ENCODE data around the gene KMT2C. TPM values are rescaled to one million over a fixed set of nuclear protein-coding genes. Genes with fewer than 3 reads are reported as not detected.
"Not testable (repeated sequence)": the region's sequence is repeated elsewhere in the genome, so short reads cannot be mapped to it uniquely, and the experiment has no call there.

The KMT2C gene
- total RNA-seq, 2 experiments from 2014 or later: 47.5 to 105 TPM

DNA sequence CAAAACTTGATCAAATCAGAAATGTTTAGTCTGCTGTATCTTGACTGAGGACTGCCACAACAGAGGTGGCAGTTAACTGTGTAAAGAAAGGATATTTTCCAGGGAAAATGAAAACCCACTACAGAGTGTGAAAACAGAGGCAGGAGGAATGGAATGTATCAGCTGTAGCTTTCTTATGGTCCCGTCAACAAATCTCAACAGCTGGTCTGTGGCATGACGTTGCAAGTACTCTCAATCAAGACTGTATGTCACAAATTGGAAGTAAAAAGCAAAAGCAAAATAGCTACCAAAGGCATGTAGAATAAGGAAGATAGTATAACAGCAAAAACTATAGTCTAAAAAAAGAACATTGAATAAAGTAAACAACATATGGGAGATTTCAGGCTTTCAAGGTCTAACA is 123.5 kb downstream of the KMT2C start:
- no peaks in the 10 kb centered on the region for H4K20me1 ChIP-seq (ENCODE audit: insufficient read depth, low read length)
- intact Hi-C loops (cut with micrococcal nuclease; ENCODE audit: unreplicated experiment): no loop called here
- no peak for TF ChIP-seq EZH2phosphoT487 (IDR thresholded peaks at IDR 0.05; ENCODE audit: borderline replicate concordance, low read depth, low read length)
- TF ChIP-seq, protein P1, sequence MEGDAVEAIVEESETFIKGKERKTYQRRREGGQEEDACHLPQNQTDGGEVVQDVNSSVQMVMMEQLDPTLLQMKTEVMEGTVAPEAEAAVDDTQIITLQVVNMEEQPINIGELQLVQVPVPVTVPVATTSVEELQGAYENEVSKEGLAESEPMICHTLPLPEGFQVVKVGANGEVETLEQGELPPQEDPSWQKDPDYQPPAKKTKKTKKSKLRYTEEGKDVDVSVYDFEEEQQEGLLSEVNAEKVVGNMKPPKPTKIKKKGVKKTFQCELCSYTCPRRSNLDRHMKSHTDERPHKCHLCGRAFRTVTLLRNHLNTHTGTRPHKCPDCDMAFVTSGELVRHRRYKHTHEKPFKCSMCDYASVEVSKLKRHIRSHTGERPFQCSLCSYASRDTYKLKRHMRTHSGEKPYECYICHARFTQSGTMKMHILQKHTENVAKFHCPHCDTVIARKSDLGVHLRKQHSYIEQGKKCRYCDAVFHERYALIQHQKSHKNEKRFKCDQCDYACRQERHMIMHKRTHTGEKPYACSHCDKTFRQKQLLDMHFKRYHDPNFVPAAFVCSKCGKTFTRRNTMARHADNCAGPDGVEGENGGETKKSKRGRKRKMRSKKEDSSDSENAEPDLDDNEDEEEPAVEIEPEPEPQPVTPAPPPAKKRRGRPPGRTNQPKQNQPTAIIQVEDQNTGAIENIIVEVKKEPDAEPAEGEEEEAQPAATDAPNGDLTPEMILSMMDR (conservative IDR thresholded peaks at IDR 0.05; ENCODE audit: low read length): no peak
- no peak overlapping the region for H2AFZ ChIP-seq (ENCODE audit: low read length)
- H3K4me2 ChIP-seq (ENCODE audit: low read length): no peak overlapping the region
- H3K4me3 ChIP-seq (ENCODE audit: low read depth, low read length, poor library complexity, severe bottlenecking): no peak overlapping the region
- no peaks in the 10 kb centered on the region for H3K9me2 ChIP-seq (ENCODE audit: insufficient read depth, low read length)
- POLR2A ChIA-PET: interaction anchor here (4.3 kb wide), 1 partner anchor 18 kb away, joined by 19 read pairs; no protein-coding TSS in a partner anchor
- H3K9me3 ChIP-seq (ENCODE audit: low read length): no peaks in the 10 kb centered on the region
- no TSS peak for BruUV-seq (replicated peaks)
- peaks cover 10% of the 10 kb centered on the region for H3K4me1 ChIP-seq (ENCODE audit: insufficient read depth, low read length, poor library complexity, severe bottlenecking)
- H3K36me3 ChIP-seq (ENCODE audit: insufficient read depth, low read length): peaks cover 63% of the 10 kb centered on the region
- H3K79me2 ChIP-seq (ENCODE audit: insufficient read depth, low read depth, low read length): peaks cover 44% of the 10 kb centered on the region; the same call in 1 of the 2 replicates
- DNase-seq (ENCODE audit: low spot score): no peak
- CTCF ChIA-PET (ENCODE audit: unreplicated experiment): no interaction called here
- no peak overlapping the region for H3K27ac ChIP-seq (ENCODE audit: low read depth, low read length, poor library complexity, severe bottlenecking)

DNA sequence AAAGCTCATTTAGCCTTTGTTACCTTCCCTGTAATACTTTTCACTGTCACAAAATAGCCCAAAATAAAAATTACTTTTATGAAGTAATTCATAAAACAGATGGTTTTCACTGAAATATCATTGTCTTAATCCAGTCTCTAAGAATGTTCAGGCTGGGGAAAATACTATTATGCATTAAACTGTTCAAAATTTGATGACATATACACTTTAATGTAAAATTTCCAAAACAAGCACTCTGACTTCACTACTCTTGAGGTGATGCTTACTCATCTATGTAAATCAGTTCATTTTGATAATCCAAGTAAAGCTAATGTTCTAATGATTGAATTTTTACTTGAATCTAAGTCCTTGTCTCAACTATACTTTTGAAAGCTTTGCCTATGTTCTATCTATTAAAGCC is 127.9 kb downstream of the KMT2C start:
- intact Hi-C loops (cut with micrococcal nuclease; ENCODE audit: unreplicated experiment): no loop called here
- Histone ChIP-seq H3K9me3 (ENCODE audit: low read length) (no peaks in the 10 kb centered on the region), H3K9me2 (ENCODE audit: insufficient read depth, low read length) (no peaks in the 10 kb centered on the region), H3K4me2 (ENCODE audit: low read length) (no peak overlapping the region), H3K4me1 (ENCODE audit: insufficient read depth, low read length, poor library complexity, severe bottlenecking) (peaks cover 12% of the 10 kb centered on the region), H3K79me2 (ENCODE audit: insufficient read depth, low read depth, low read length) (peaks cover 16% of the 10 kb centered on the region; the same call in 1 of the 2 replicates), H3K27ac (ENCODE audit: low read depth, low read length, poor library complexity, severe bottlenecking) (no peak overlapping the region), H3K36me3 (ENCODE audit: insufficient read depth, low read length) (peaks cover 90% of the 10 kb centered on the region), H3K4me3 (ENCODE audit: low read depth, low read length, poor library complexity, severe bottlenecking) (no peak overlapping the region), H4K20me1 (ENCODE audit: insufficient read depth, low read length) (no peaks in the 10 kb centered on the region), H2AFZ (ENCODE audit: low read length) (no peak overlapping the region)
- DNase-seq (ENCODE audit: low spot score): no peak
- POLR2A ChIA-PET: no interaction called here
- BruUV-seq (replicated peaks): no TSS peak
- TF ChIP-seq, protein P1 (conservative IDR thresholded peaks at IDR 0.05; ENCODE audit: low read length): no peak
- no peak for TF ChIP-seq EZH2phosphoT487 (IDR thresholded peaks at IDR 0.05; ENCODE audit: borderline replicate concordance, low read depth, low read length)
- CTCF ChIA-PET (ENCODE audit: unreplicated experiment): no interaction called here

DNA sequence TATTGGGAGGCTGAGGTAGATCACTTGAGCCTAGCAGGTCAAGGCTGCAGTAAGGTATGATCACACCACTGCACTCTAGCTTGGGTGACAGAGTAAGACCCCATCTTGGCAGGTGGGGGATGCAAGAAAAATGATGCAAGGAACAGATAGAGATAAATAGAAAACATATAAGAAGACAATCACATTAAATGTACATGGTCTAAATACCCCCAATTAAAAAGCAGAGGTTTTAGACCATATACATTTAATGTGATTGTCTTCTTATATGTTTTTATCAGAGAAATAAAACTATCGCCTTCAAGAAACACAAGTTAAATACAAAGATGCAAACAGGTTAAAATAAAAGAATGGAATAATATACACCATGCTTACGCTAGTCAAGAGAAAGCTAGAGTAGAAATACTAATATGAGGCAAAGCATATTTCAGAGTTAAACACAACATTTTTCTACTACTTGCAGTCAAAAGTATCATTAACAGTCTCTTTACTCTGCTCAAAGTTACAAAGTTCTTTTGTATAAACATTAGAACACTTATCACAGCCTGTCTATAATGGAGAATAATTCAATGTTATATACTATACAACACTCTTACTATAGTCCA is 136.2 kb downstream of the KMT2C start:
- CTCF ChIA-PET (ENCODE audit: unreplicated experiment): not testable (repeated sequence)
- peaks cover 62% of the 10 kb centered on the region for H3K36me3 ChIP-seq (ENCODE audit: insufficient read depth, low read length)

More for the DNA sequence above, 136.2 kb downstream of the KMT2C start:
- intact Hi-C loops (cut with micrococcal nuclease; ENCODE audit: unreplicated experiment); H2AFZ ChIP-seq (ENCODE audit: low read length); H3K27ac ChIP-seq (ENCODE audit: low read depth, low read length, poor library complexity, severe bottlenecking); H3K4me2 ChIP-seq (ENCODE audit: low read length); H3K4me3 ChIP-seq (ENCODE audit: low read depth, low read length, poor library complexity, severe bottlenecking); BruUV-seq (replicated peaks); H3K9me3 ChIP-seq (ENCODE audit: low read length); H3K79me2 ChIP-seq (ENCODE audit: insufficient read depth, low read depth, low read length); DNase-seq (ENCODE audit: low spot score); H4K20me1 ChIP-seq (ENCODE audit: insufficient read depth, low read length); H3K9me2 ChIP-seq (ENCODE audit: insufficient read depth, low read length): not testable (repeated sequence)
- POLR2A ChIA-PET: interaction anchor here (0.6 kb wide), 1 partner anchor 451 kb away, joined by 4 read pairs; no protein-coding TSS in a partner anchor
- H3K4me1 ChIP-seq (ENCODE audit: insufficient read depth, low read length, poor library complexity, severe bottlenecking): peaks cover 22% of the 10 kb centered on the region

Data from OCI-LY7 (cell line).